Omental fat pad (tissue), 4 donors: ENCODE results near the gene UTP11. TPM values are rescaled to one million over a fixed set of nuclear protein-coding genes. Genes with fewer than 3 reads are reported as not detected.

Experiments used
- ATAC-seq: fragments of 150-250 bp; one replicate; pipeline ENCODE4 v1.9.1; 2016; ENCODE audit warnings: mild to moderate bottlenecking, moderate library complexity; ENCODE audit not compliant: low FRiP score
- DNase-seq: peaks from one replicate; pipeline ENCODE4 v3.0.0-alpha.2; 2019; ENCODE audit warnings: low spot score
- total RNA-seq, 4 donors: library from RNA; depleted of rRNA; stranded (reverse); fragments of >200 nt; gene quantifications; one replicate each; pipeline ENCODE4 v1.1.0, GENCODE V29; 2016
- TF ChIP-seq, protein P1 (sequence below), 3 donors: fragments of 450-650 bp; IDR thresholded peaks; one replicate each; pipeline ENCODE4 v1.5.1; 2016 to 2017; ENCODE audit warnings: antibody characterized with exemption in 3 of 3, mild to moderate bottlenecking in 3 of 3, moderate library complexity in 2 of 3

Gene UTP11
- total RNA-seq, 4 donors from 2014 or later = 25.1 to 55.2 (median 30.4) TPM

- TF ChIP-seq, protein P1, sequence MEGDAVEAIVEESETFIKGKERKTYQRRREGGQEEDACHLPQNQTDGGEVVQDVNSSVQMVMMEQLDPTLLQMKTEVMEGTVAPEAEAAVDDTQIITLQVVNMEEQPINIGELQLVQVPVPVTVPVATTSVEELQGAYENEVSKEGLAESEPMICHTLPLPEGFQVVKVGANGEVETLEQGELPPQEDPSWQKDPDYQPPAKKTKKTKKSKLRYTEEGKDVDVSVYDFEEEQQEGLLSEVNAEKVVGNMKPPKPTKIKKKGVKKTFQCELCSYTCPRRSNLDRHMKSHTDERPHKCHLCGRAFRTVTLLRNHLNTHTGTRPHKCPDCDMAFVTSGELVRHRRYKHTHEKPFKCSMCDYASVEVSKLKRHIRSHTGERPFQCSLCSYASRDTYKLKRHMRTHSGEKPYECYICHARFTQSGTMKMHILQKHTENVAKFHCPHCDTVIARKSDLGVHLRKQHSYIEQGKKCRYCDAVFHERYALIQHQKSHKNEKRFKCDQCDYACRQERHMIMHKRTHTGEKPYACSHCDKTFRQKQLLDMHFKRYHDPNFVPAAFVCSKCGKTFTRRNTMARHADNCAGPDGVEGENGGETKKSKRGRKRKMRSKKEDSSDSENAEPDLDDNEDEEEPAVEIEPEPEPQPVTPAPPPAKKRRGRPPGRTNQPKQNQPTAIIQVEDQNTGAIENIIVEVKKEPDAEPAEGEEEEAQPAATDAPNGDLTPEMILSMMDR (IDR thresholded peaks at IDR 0.05) = no peak
- DNase-seq (no peak), ATAC-seq (no peak)
These were observed 32.0 kb downstream of the UTP11 start for GRCh38 chr1:38044221-38045215.

DNA sequence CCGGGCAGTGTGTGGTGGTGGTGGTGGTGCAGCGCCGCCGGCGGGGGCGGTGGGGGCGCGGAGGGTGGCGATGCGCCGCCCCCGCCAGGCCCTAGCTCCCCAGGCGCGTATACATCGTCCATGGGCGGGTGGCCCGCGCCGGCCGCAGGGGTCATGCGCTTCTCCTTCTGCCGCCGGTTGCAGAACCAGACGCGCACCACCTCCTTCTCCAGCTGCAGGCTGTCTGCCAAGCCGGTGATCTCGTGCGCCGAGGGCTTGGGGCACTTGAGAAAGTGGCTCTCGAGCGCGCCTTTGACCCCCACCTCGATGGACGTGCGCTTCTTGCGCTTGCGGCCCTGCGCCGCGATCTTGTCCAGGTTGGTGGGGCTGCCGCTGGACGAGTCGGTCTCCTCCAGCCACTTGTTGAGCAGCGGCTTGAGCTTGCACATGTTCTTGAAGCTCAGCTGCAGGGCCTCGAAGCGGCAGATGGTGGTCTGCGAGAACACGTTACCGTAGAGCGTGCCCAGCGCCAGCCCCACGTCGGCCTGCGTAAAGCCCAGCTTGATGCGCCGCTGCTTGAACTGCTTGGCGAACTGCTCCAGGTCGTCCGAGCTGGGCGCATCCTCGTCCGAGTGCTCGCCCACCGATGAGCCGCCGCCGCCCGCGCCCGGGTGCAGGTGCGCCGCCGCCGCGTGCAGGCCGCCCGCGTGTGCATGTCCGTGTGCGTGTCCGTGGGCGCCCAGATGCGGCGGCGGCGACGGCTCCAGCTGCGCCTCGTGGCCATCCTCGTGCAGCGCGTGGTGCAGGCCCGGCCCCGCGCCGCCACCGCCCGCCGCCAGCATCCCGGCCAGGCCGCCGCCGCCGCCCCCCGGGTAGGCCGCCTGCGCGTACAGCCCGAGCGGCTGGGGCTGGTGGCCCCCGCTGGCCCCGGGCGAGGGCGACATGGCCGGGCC lies 33.1 kb downstream of the UTP11 start:
- TF ChIP-seq, protein P1 (IDR thresholded peaks at IDR 0.05) = no peak
- no peak for DNase-seq
- no peak for ATAC-seq

- DNase-seq (no peak), ATAC-seq (peak; percentile 1)
- TF ChIP-seq, protein P1 (IDR thresholded peaks at IDR 0.05) = no peak
These were observed 33.9 kb downstream of the UTP11 start, which contains the start of gene POU3F1 for GRCh38 chr1:38046333-38046883. Gene POU3F1 (minus strand): TSS chr1:38046793. CDS start chr1:38046743, 50 bp downstream.

GRCh38 chr1:38046884-38047602 lies 34.5 kb downstream of the UTP11 start:
- TF ChIP-seq, protein P1 (IDR thresholded peaks at IDR 0.05) = no peak

DNA sequence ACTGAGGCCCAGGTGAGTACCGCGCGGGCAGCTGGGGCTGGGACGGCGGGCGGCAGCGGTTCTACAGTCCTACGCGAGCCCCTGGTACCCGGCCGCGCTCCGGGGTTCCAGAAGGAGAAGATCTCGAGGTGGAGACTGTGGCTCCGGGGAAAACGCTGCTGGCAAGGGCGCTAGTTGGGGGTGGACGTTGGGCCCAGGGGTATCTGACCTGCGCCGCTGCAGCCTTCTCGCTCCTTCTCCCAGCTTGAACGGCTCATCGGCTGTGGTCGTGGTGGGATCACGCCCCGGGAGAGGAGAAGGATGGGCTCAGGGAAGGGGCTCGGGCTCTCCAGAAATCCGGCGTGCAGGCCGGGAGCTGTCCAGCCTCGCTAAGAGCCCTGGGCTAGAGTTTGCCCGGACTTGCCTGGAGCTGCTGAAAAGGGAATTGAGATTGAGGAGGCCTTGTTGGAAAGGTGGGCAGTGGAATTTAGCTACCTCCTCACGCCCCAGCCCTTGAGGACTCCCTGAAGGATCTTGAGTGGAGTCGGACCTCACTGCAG lies 35.1 kb downstream of the UTP11 start:
- TF ChIP-seq, protein P1 (IDR thresholded peaks at IDR 0.05) = no peak
- DNase-seq = no peak
- no peak for ATAC-seq

More at GRCh38 chr1:38046884-38047602, 34.5 kb downstream of the UTP11 start:
- ATAC-seq = peak; percentile 89
- DNase-seq = peak; percentile 63
